GM18519 (cell line): ENCODE data around the gene BBS4.

Experiments used
- ATAC-seq: cut with Tn5 transposase; IDR thresholded peaks from one replicate; pipeline ENCODE4 v1.9.1; 2021; ENCODE audit warnings: mild to moderate bottlenecking, moderate library complexity; ENCODE audit not compliant: unreplicated experiment, low FRiP score

Gene BBS4

DNA sequence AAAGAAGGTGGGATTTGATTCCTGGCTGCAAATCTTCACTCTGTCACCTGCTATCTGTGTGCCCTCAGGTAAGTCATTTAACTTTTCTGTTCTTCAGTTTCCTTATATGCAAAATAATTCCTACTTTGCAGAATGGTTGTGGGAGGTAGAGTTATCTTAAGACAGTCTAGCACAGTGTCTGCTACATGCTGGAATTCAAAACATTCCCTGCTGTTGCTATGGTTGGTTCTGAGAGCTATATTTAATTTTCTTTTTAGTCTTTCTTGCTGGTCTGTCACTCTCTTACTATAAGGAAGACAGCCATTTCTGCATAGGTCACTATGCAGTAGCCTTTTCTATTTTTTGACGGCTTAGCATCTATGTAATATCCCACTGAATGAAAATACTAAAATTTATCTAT lies 101.5 kb downstream of the BBS4 start:
- no peak for ATAC-seq
